Germinal center (tissue), 1 donor: ENCODE data around the gene TEX9.
"Not testable (repeated sequence)": the region's sequence is repeated elsewhere in the genome, so short reads cannot be mapped to it uniquely, and the experiment has no call there.

Source experiments
- DNase-seq: peaks from one replicate; pipeline ENCODE4 v3.0.0; 2012; ENCODE audit warnings: mixed read lengths, low spot score

Gene TEX9

GRCh38 chr15:56365075-56365711 is at the start of gene TEX9:
TEX9 (plus strand) TSS chr15:56365426; CDS start chr15:56365451, 25 bp downstream.
- peak; percentile 87 for DNase-seq

GRCh38 chr15:56316561-56316960 is 48.7 kb upstream of the TEX9 start:
- not testable (repeated sequence) for DNase-seq

GRCh38 chr15:56320316-56320715 is 44.9 kb upstream of the TEX9 start:
- no peak for DNase-seq

- no peak for DNase-seq
Measured at GRCh38 chr15:56320861-56321260, 44.4 kb upstream of the TEX9 start.

GRCh38 chr15:56322444-56322843 is 42.8 kb upstream of the TEX9 start:
- DNase-seq: no peak

- DNase-seq: no peak
Measured at GRCh38 chr15:56323435-56323834, 41.8 kb upstream of the TEX9 start.

GRCh38 chr15:56325186-56325585 is 40.0 kb upstream of the TEX9 start:
- no peak for DNase-seq

GRCh38 chr15:56327721-56328502 is 37.3 kb upstream of the TEX9 start:
- DNase-seq: no peak

- DNase-seq: no peak
Measured at GRCh38 chr15:56337084-56337725, 28.0 kb upstream of the TEX9 start.

GRCh38 chr15:56339594-56339993 is 25.6 kb upstream of the TEX9 start:
- no peak for DNase-seq

- DNase-seq: no peak
Measured at GRCh38 chr15:56341201-56341600, 24.0 kb upstream of the TEX9 start.

- no peak for DNase-seq
Measured at GRCh38 chr15:56342653-56343052, 22.6 kb upstream of the TEX9 start.

GRCh38 chr15:56343879-56344278 is 21.3 kb upstream of the TEX9 start:
- no peak for DNase-seq

- DNase-seq: no peak
Measured at GRCh38 chr15:56344336-56344735, 20.9 kb upstream of the TEX9 start.

- DNase-seq: no peak
Measured at GRCh38 chr15:56346414-56346813, 18.8 kb upstream of the TEX9 start.

- DNase-seq: no peak
Measured at GRCh38 chr15:56349554-56349953, 15.7 kb upstream of the TEX9 start.

- no peak for DNase-seq
Measured at GRCh38 chr15:56351353-56351752, 13.9 kb upstream of the TEX9 start.

- no peak for DNase-seq
Measured at GRCh38 chr15:56351957-56352506, 13.2 kb upstream of the TEX9 start.

GRCh38 chr15:56353119-56353518 is 12.1 kb upstream of the TEX9 start:
- DNase-seq: no peak

- no peak for DNase-seq
Measured at GRCh38 chr15:56353740-56354139, 11.5 kb upstream of the TEX9 start.

- no peak for DNase-seq
Measured at GRCh38 chr15:56356616-56357015, 8.6 kb upstream of the TEX9 start.

GRCh38 chr15:56358604-56359003 is 6.6 kb upstream of the TEX9 start:
- DNase-seq: no peak

GRCh38 chr15:56361987-56362386 is 3.2 kb upstream of the TEX9 start:
- no peak for DNase-seq
